Natural killer cell (primary cell): ENCODE results near the gene TTLL11. TPM values are rescaled to one million over a fixed set of nuclear protein-coding genes. Genes with fewer than 3 reads are reported as not detected.
"Not testable (repeated sequence)": the region's sequence is repeated elsewhere in the genome, so short reads cannot be mapped to it uniquely, and the experiment has no call there.

Experiments
- ATAC-seq, 3 donors: fragments of 150-1000 bp in 2 of 3; fragments of 200-7000 bp in 1 of 3; cut with Tn5 transposase; 1 replicate in 1 of 3; 2 replicates in 2 of 3; pipeline ENCODE4 v1.10.0; 2021; ENCODE audit warnings: mild to moderate bottlenecking in 2 of 3, moderate library complexity in 2 of 3
- DNase-seq, 2 donors: peaks; one replicate each; pipeline versions ENCODE4 v3.0.0 to v3.0.0-alpha.2; 2013 to 2021; ENCODE audit warnings: mixed read lengths in 1 of 2
- H3K27ac ChIP-seq: one replicate; pipeline ENCODE4 v1.5.1; 2013; ENCODE audit warnings: mild to moderate bottlenecking, low read length
- H3K27me3 ChIP-seq: one replicate; pipeline ENCODE4 v1.6.1; 2013; ENCODE audit warnings: low read length; ENCODE audit not compliant: control insufficient read depth, insufficient read depth
- H3K36me3 ChIP-seq: one replicate; pipeline ENCODE4 v1.6.1; 2013; ENCODE audit warnings: low read length; ENCODE audit not compliant: control insufficient read depth, insufficient read depth
- H3K4me1 ChIP-seq: one replicate; pipeline ENCODE4 v1.6.1; 2013; ENCODE audit warnings: low read length; ENCODE audit not compliant: control insufficient read depth, insufficient read depth
- H3K4me3 ChIP-seq: one replicate; pipeline ENCODE4 v1.5.1; 2013; ENCODE audit warnings: low read length
- H3K9me3 ChIP-seq: one replicate; pipeline ENCODE4 v1.6.1; 2013; ENCODE audit warnings: low read length; ENCODE audit not compliant: control insufficient read depth, insufficient read depth
- H3K27ac Mint-ChIP-seq, 2 donors: one replicate each; pipeline ENCODE4 v1.8.0; 2022; ENCODE audit warnings: mild to moderate bottlenecking in 2 of 2, mixed read lengths in 2 of 2, moderate library complexity in 1 of 2
- H3K27me3 Mint-ChIP-seq, 2 donors: one replicate each; pipeline ENCODE4 v1.8.0; 2022; ENCODE audit warnings: low read depth in 2 of 2, mixed read lengths in 2 of 2
- H3K36me3 Mint-ChIP-seq: one replicate; pipeline ENCODE4 v1.8.0; 2022; ENCODE audit warnings: mixed read lengths
- H3K4me1 Mint-ChIP-seq, 2 donors: one replicate each; pipeline ENCODE4 v1.8.0; 2022; ENCODE audit warnings: mixed read lengths in 2 of 2
- H3K4me3 Mint-ChIP-seq: one replicate; pipeline ENCODE4 v1.8.0; 2022; ENCODE audit warnings: mild to moderate bottlenecking, moderate library complexity, mixed read lengths
- H3K9me3 Mint-ChIP-seq, 2 donors: one replicate each; pipeline ENCODE4 v1.8.0; 2022; ENCODE audit warnings: mixed read lengths in 2 of 2
- WGBS: methylation state at CpG from one replicate; pipeline ENCODE4 v1.1.7; 2013; ENCODE audit warnings: missing lambda C conversion rate; ENCODE audit not compliant: insufficient coverage; 5-methylcytosine and 5-hydroxymethylcytosine counted together
- intact Hi-C: fragments of 100-400 bp; cut with micrococcal nuclease; formaldehyde crosslinking; loops from one replicate; pipeline ENCODE4 v1.14.2; 2022
- total RNA-seq, 4 donors: library from RNA; stranded (reverse); fragments of 120-200 nt in 1 of 4; gene quantifications; one replicate each; pipeline versions ENCODE4 v1.2.3 to v1.2.4, GENCODE V29; 2013 to 2022
- TF ChIP-seq, protein P1 (sequence below): fragments of 200-600 bp; IDR thresholded peaks from one replicate; pipeline ENCODE4 v1.8.0; 2022; ENCODE audit warnings: antibody characterized with exemption

TTLL11 gene
- total RNA-seq, 3 donors from 2014 or later (not counting 1 experiment from before 2014, with no cell fraction given), result 3.4 to 4.6 (median 3.6) TPM

DNA sequence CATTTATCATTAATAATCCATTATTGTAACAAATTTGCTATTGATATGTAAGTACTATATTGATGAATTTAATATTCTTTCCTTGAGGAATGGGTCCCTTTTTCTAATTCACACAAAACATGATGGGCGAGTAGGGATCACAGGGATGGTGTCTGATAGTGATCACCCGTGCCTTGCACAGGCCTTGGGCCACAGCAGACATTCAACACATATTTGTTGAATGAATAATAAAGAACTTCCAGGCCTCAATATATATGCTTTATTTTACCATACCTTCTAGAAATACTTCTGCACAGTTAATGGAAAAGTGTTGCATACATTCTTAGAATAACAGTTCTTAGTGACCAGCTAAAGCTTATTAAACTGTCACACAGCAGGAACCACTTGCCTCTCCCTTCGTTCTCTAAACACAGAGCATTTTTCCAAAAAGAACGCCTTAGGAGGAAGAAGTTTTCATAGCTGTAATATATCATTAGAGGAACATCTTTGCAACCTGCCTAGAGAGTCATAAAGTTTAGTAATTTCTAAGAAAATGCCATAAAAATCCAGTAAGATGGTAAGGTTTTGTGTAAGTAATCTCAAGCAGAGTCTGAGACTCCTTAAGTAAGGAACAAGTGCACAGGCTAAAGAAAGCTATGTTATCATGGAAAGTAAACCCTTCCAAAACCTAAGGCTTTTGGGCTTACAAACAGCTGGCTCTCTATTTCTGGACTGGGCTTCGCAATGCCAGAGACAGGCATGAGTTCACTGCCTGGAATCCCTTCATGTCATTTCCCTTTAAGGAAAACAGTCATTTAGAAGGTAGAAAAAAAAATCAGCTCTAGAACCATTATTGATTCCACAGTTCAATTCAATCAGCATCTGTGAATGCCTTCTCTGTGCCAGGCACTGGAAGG, 17.7 kb downstream of the TTLL11 start:
- 100% methylated on average over 2 of the region's 5 CpGs for WGBS
- TF ChIP-seq, protein P1, sequence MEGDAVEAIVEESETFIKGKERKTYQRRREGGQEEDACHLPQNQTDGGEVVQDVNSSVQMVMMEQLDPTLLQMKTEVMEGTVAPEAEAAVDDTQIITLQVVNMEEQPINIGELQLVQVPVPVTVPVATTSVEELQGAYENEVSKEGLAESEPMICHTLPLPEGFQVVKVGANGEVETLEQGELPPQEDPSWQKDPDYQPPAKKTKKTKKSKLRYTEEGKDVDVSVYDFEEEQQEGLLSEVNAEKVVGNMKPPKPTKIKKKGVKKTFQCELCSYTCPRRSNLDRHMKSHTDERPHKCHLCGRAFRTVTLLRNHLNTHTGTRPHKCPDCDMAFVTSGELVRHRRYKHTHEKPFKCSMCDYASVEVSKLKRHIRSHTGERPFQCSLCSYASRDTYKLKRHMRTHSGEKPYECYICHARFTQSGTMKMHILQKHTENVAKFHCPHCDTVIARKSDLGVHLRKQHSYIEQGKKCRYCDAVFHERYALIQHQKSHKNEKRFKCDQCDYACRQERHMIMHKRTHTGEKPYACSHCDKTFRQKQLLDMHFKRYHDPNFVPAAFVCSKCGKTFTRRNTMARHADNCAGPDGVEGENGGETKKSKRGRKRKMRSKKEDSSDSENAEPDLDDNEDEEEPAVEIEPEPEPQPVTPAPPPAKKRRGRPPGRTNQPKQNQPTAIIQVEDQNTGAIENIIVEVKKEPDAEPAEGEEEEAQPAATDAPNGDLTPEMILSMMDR, result no peak
- Mint-ChIP-seq H3K4me3 (no peak overlapping the region), H3K36me3 (peaks cover 21% of the 10 kb centered on the region), H3K4me1 (peaks cover 0 to 6% of the 10 kb centered on the region in 2 donors), H3K27ac (no peak overlapping the region), H3K9me3 (peaks cover 8 to 11% of the 10 kb centered on the region in 2 donors), H3K27me3 (no peaks in the 10 kb centered on the region)
- ATAC-seq (no peak), DNase-seq (no peak)
- no peaks in the 10 kb centered on the region for H3K36me3 ChIP-seq
- peaks cover 4% of the 10 kb centered on the region for H3K9me3 ChIP-seq
- H3K27me3 ChIP-seq, result no peaks in the 10 kb centered on the region
- H3K4me1 ChIP-seq, result no peaks in the 10 kb centered on the region
- intact Hi-C loops, result no loop called here
- no peak overlapping the region for H3K27ac ChIP-seq
- no peak overlapping the region for H3K4me3 ChIP-seq

DNA sequence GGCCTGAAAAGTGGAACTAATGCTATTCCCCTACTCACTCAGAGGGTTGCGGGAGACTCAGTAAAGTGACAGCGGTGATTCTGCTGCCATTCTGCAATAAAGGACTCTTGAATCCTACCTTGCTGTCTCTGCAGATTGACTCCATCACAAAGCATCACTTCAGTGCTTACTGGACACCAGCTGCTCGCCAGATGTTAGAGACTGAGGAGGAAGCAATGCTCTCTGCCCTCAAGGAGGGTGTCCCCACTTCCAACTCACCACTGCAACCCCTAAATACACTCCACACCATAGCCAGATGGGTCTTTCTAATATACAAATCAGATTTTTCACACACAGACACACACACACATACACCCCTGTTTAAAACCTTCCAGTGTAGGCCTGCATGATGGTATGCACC, 21.4 kb downstream of the TTLL11 start:
- intact Hi-C loops, result no loop called here
- Mint-ChIP-seq H3K27ac (no peak overlapping the region), H3K9me3 (peaks cover 2 to 3% of the 10 kb centered on the region in 2 donors), H3K4me3 (no peak overlapping the region), H3K4me1 (peaks cover 11 to 12% of the 10 kb centered on the region in 2 donors), H3K36me3 (peaks cover 6% of the 10 kb centered on the region), H3K27me3 (no peaks in the 10 kb centered on the region)
- H3K36me3 ChIP-seq, result no peaks in the 10 kb centered on the region
- TF ChIP-seq, protein P1, result no peak
- WGBS, result 81% methylated on average over 3 of the region's 3 CpGs
- DNase-seq (no peak), ATAC-seq (no peak)
- no peaks in the 10 kb centered on the region for H3K4me1 ChIP-seq
- no peaks in the 10 kb centered on the region for H3K27me3 ChIP-seq
- no peak overlapping the region for H3K27ac ChIP-seq
- no peaks in the 10 kb centered on the region for H3K9me3 ChIP-seq
- H3K4me3 ChIP-seq, result no peak overlapping the region

DNA sequence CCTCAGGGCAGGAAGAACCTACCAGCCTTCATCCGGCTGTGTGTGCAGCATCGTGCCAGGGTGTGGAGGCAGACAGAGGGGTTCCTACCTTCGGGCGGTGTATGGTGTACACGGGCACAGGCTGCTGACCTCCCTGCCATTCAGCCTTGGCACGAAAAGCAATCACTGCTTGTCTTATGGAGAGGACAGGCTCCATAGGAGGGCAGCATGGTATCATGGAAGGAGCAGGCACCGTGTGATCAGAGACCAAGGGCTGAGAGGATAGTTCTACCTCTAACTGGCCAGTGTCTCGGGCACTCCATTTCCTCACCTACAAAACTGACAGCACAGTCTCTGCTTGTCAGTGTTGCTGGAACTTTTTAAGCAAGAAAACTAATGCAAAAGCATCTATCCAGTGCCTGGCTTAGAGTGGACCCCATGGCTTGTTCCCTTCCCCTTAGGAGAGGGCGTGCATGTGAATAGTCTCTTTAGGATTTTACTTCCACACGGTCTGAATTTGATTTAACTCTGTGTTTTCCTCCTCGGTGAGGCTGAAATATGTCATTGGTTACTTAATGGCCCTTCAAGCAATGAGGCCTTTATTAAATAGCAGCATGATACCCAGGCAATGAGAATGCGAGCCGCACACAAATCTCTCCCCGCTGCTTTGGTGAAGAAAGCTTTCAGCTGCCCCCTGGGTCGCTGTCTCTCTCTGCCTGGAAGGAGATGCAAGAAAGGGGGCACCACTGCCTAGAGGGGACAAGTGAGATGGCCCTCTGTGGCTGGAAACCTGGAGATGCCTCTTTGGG, 22.2 kb downstream of the TTLL11 start:
- H3K27me3 ChIP-seq, result no peaks in the 10 kb centered on the region
- no peak for DNase-seq
- H3K27ac ChIP-seq, result no peak overlapping the region
- no peak overlapping the region for H3K4me3 ChIP-seq
- Mint-ChIP-seq H3K36me3 (no peaks in the 10 kb centered on the region), H3K9me3 (no peaks in the 10 kb centered on the region), H3K4me1 (peaks cover 14 to 20% of the 10 kb centered on the region in 2 donors), H3K4me3 (no peak overlapping the region), H3K27me3 (no peaks in the 10 kb centered on the region), H3K27ac (no peak overlapping the region)
- TF ChIP-seq, protein P1, result no peak
- H3K4me1 ChIP-seq, result no peaks in the 10 kb centered on the region
- no peaks in the 10 kb centered on the region for H3K36me3 ChIP-seq
- intact Hi-C loops, result no loop called here
- ATAC-seq, result no peak
- H3K9me3 ChIP-seq, result no peaks in the 10 kb centered on the region
- WGBS, result 90% methylated on average over 15 of the region's 15 CpGs

DNA sequence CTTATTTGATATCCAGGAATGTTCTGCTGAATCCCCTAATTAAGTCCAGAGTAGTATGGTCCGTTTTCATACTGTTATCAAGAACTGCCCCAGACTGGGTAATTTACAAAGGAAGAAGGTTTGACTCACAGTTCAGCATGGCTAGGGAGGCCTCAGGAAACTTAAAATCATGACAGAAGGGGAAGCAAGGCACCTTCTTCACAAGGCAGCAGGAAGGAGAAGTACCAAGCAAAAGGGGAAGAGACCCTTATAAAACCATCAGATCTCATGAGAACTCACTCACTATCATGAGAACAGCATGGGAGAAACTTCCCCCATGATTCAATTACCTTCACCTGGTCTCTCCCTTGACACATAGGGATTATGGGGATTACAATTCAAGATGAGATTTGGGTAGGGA, 26.4 kb downstream of the TTLL11 start:
- WGBS, result 94% methylated on average over 1 of the region's 1 CpG
- DNase-seq, H3K4me3 ChIP-seq, H3K4me3 Mint-ChIP-seq, intact Hi-C loops, H3K4me1 ChIP-seq, H3K36me3 Mint-ChIP-seq, H3K27ac Mint-ChIP-seq, H3K9me3 ChIP-seq, H3K27me3 Mint-ChIP-seq, ATAC-seq, H3K9me3 Mint-ChIP-seq, H3K27me3 ChIP-seq, H3K27ac ChIP-seq, H3K36me3 ChIP-seq: not testable (repeated sequence)
- peaks cover 22 to 29% of the 10 kb centered on the region in 2 donors for H3K4me1 Mint-ChIP-seq
